Measurements from ENCODE around the gene PLK2. TPM values are rescaled to one million over a fixed set of nuclear protein-coding genes. Genes with fewer than 3 reads are reported as not detected.

The PLK2 gene
- polyA plus RNA-seq, 2 of the 4 experiments (the other 2 are of a cell fraction), result 168 to 230 TPM

GRCh38 chr5:58410441-58410840 is 49.4 kb downstream of the PLK2 start (continued):
- TF ChIP-seq ATOH8 (CRISPR knock-in tag; IDR thresholded peaks at IDR 0.05; ENCODE audit: low read depth) (no peak), BCL3 (IDR thresholded peaks at IDR 0.05) (no peak), FOSB (CRISPR knock-in tag; IDR thresholded peaks at IDR 0.05) (no peak), CHD4 (IDR thresholded peaks at IDR 0.05; ENCODE audit: borderline replicate concordance) (no peak), POLR2A (IDR thresholded peaks at IDR 0.05; ENCODE audit: low read length) (no peak), CEBPB (IDR thresholded peaks at IDR 0.05) (peak; percentile 38 to 78; a peak in 3 of 4 replicates), RARB (CRISPR knock-in tag; IDR thresholded peaks at IDR 0.05) (no peak), RCOR1 (IDR thresholded peaks at IDR 0.05; ENCODE audit: low read depth, low read length) (no peak), FOSL2 (IDR thresholded peaks at IDR 0.05) (no peak), FOSL2 (CRISPR knock-in tag; IDR thresholded peaks at IDR 0.05) (peak; percentile 64), KDM5A (IDR thresholded peaks at IDR 0.05) (no peak), NR3C1 (IDR thresholded peaks at IDR 0.05) (no peak), HDAC2 (IDR thresholded peaks at IDR 0.05) (no peak), TFCP2L1 (CRISPR knock-in tag; IDR thresholded peaks at IDR 0.05) (no peak), EHF (CRISPR knock-in tag; IDR thresholded peaks at IDR 0.05) (no peak)

- CTCF ChIA-PET, result interaction anchor here (0.7 to 1.5 kb wide), 3 partner anchors 147 to 519 kb away, joined by 3 to 8 read pairs (median 4); no protein-coding TSS in a partner anchor
- H3K4me3 ChIP-seq, result no peak overlapping the region
- peak; percentile 95 for FAIRE-seq
- ATAC-seq, result peak; percentile 82 to 86
- H3K9me3 ChIP-seq, result no peaks in the 10 kb centered on the region
- peak overlapping the region; percentile 84 to 87 for H3K27ac ChIP-seq
- POLR2A ChIA-PET, result interaction anchor here (0.6 to 1.9 kb wide), 5 partner anchors 15 to 219 kb away, joined by 3 to 5 read pairs (median 4); no protein-coding TSS in a partner anchor
- peak overlapping the region; percentile 64 for H3K4me2 ChIP-seq
- DNase-seq (ENCODE audit: low read depth in 1 of 2, low spot score in 1 of 2), result peak; percentile 21 to 75
- peaks cover 59% of the 10 kb centered on the region for H3K4me1 ChIP-seq
- WGBS (ENCODE audit: missing lambda C conversion rate), result 0% methylated on average over 1 of the region's 1 CpG
- TF ChIP-seq ZC3H11A (IDR thresholded peaks at IDR 0.05) (no peak), EHF (CRISPR knock-in tag; IDR thresholded peaks at IDR 0.05) (no peak), CHD2 (IDR thresholded peaks at IDR 0.05; ENCODE audit: low read length, partially characterized antibody) (no peak), FOSB (CRISPR knock-in tag; IDR thresholded peaks at IDR 0.05) (no peak), HMGXB4 (CRISPR knock-in tag; IDR thresholded peaks at IDR 0.05; ENCODE audit: borderline replicate concordance) (no peak), PHF8 (IDR thresholded peaks at IDR 0.05; ENCODE audit: borderline replicate concordance, low read depth) (no peak), CHD4 (IDR thresholded peaks at IDR 0.05; ENCODE audit: borderline replicate concordance) (no peak), BHLHE40 (IDR thresholded peaks at IDR 0.05; ENCODE audit: low read depth, low read length) (no peak), ESRRA (IDR thresholded peaks at IDR 0.05; ENCODE audit: borderline replicate concordance, low read length) (no peak), ZFP36 (IDR thresholded peaks at IDR 0.05; ENCODE audit: borderline replicate concordance, partially characterized antibody) (no peak), FOSL2 (IDR thresholded peaks at IDR 0.05) (peak; percentile 86), FOSL2 (CRISPR knock-in tag; IDR thresholded peaks at IDR 0.05) (peak; percentile 90), RCOR1 (IDR thresholded peaks at IDR 0.05; ENCODE audit: low read depth, low read length) (no peak), CEBPB (IDR thresholded peaks at IDR 0.05) (peak in 1 of 2 experiments; percentile 81; a peak in 3 of 4 replicates), RAD21 (conservative IDR thresholded peaks at IDR 0.05 in 1 of 2, IDR thresholded peaks at IDR 0.05 in 1 of 2) (peak in 1 of 2 experiments; percentile 28; a peak in 2 of 5 replicates), MYC (IDR thresholded peaks at IDR 0.05; ENCODE audit: borderline replicate concordance, low read length) (no peak), CTCF (IDR thresholded peaks at IDR 0.05) (no peak), RFX5 (IDR thresholded peaks at IDR 0.05) (no peak), HOXB5 (CRISPR knock-in tag; IDR thresholded peaks at IDR 0.05) (peak; percentile 46; the same call in 1 of the 2 replicates), EP300 (IDR thresholded peaks at IDR 0.05) (peak; percentile 30 to 50; a peak in 2 of 5 replicates), GATA3 (IDR thresholded peaks at IDR 0.05; ENCODE audit: borderline replicate concordance) (peak; percentile 58; the same call in 1 of the 2 replicates), NFE2L2 (conservative IDR thresholded peaks at IDR 0.05; ENCODE audit: low read length) (0 out of 2 replicates have a peak, but pooled peaks have one; percentile 17), HEYL (CRISPR knock-in tag; IDR thresholded peaks at IDR 0.05) (no peak), HDAC2 (IDR thresholded peaks at IDR 0.05) (no peak), ZNF302 (CRISPR knock-in tag; IDR thresholded peaks at IDR 0.05) (no peak), FOXS1 (CRISPR knock-in tag; IDR thresholded peaks at IDR 0.05) (no peak), POLR2AphosphoS2 (conservative IDR thresholded peaks at IDR 0.05; ENCODE audit: low read length) (no peak), TP53 (CRISPR knock-in tag; IDR thresholded peaks at IDR 0.05) (no peak)
These were observed 52.7 kb downstream of the PLK2 start for GRCh38 chr5:58407042-58407719.

Measured in A549 (cell line).